Fibroblast of skin of left quadriceps (primary cell): ENCODE results near the gene CYP39A1.

Experiments used
- DNase-seq, 2 experiments: peaks; one replicate each; pipeline ENCODE4 v3.0.0-alpha.2; 2013; ENCODE audit warnings: low read depth in 2 of 2

The CYP39A1 gene

DNA sequence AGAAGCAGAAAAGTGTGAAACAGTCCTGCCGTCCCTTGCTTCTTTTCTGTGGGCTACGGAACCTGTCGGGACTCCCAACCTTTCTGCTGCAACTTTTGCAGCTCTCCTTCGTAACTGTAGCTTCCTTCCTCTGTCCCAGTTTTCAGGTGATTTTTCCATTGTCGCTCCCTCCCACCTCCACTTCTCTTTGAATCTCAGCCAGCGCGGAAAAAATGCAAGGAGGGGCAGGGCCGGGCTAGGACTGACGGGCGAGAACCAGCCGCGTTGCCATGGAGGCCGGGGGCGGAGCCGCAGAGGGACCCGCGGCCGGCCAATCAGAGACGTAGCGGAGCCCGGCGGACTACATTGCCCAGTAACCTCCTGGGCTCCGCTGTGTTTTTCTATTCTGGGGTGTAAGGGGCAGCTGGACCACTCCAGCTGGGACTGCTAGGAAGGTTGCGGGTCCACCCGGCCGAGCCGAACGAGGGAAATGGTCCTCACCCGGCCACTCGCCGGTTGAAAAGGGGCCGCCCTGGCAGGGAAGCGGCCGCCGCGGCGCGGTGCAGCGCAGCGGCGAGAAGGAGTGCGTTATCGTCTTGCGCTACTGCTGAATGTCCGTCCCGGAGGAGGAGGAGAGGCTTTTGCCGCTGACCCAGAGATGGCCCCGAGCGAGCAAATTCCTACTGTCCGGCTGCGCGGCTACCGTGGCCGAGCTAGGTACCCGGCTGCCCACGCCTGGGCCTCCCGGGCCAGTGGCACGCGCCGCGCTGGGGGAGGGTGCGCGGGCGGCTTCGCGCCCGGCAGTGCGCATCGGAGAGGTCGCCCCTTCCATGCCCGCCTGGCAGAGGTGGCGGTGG, at the start of gene CYP39A1, which contains the start of gene SLC25A27:
Gene CYP39A1, minus strand, starts transcription at position 216 of the 836 bp plus-strand sequence. CDS start 236 bp downstream, outside the sequence.
Gene SLC25A27, plus strand, starts transcription at position 373 of the 836 bp plus-strand sequence. Its CDS starts 218 bp downstream, at position 591.
- DNase-seq, result peak; percentile 15 to 33

GRCh38 chr6:46699970-46700369, 47.4 kb upstream of the CYP39A1 start:
- DNase-seq, result no peak

- DNase-seq, result no peak
Observed at GRCh38 chr6:46690911-46691451, 38.4 kb upstream of the CYP39A1 start.

DNA sequence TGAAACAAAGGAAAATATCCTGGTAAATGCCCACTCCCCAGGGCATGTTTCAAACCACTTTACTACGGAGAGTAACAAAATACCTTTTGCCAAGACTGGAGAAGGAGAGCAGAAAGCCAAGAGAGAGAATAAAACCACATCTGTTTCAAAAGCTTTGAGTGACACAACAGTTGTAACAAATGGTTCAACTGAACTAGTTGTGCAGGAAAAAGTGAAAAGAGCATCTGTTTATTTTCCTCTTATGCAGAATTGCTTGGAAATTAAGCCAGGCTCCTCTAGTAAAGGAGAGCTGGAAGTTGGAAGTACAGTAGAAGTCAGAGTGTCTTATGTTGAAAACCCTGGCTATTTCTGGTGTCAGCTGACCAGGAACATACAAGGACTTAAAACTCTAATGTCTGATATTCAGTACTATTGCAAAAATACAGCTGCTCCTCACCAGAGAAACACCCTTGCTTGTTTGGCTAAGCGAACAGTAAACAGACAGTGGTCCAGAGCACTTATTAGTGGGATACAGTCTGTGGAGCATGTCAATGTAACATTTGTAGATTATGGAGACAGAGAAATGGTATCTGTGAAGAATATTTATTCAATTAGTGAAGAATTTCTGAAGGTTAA, 37.6 kb upstream of the CYP39A1 start:
- DNase-seq, result no peak

DNA sequence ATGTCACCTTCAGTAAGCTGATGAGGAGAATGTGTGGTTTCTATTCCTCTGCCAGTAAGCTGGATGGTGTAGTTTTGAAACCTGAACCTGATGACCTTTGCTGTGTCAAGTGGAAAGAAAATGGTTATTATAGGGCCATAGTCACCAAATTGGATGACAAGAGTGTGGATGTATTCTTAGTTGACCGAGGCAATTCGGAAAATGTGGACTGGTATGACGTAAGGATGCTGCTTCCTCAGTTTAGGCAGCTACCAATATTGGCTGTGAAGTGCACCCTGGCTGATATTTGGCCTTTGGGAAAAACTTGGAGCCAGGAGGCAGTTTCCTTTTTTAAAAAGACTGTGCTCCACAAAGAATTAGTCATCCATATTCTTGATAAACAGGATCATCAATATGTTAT, 37.0 kb upstream of the CYP39A1 start:
- DNase-seq, result no peak

GRCh38 chr6:46688966-46689335, 36.3 kb upstream of the CYP39A1 start:
- no peak for DNase-seq

GRCh38 chr6:46688117-46688965, 35.7 kb upstream of the CYP39A1 start:
- DNase-seq, result no peak

- DNase-seq, result no peak
Observed at GRCh38 chr6:46687619-46688097, 35.0 kb upstream of the CYP39A1 start, which contains the start of gene TDRD6. Gene TDRD6, plus strand, starts transcription at chr6:46687885. Its CDS starts 244 bp downstream, at chr6:46688129.

DNA sequence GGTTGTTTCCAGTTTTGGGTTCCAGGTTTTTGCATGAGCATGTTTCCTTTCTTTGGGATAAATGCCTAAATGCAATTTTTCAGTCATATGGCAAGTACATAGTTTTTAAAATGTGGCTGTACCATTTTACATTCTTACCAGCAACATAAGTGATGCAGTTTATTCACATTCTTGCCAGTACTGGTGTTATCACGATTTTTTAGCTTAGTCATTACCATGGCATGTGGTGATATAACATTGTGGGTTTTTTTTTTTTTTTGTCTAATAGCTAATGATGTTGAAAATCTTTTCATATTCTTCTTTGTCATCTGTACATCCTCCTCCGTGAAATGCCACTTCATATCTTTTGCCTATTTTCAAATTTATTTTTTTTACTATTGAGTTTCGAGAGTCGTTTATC, 32.2 kb upstream of the CYP39A1 start:
- peak; percentile 0 to 2 for DNase-seq

DNA sequence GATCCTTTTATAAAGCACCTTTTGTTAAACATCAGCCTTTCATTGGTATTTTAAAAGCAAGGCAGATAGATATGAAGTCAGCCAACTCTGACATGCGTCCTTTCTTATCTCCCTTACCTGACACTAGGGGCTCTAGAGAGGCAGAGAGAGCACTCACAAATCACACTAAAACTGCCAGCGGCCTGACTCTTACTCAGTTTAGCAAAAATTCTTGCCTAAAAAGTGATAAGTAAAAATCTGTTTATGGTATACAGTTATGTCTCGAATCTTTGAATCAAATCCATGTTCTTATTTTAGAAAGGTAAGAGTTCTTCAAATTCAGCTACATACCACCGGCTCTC, 24.7 kb upstream of the CYP39A1 start:
- DNase-seq, result no peak

DNA sequence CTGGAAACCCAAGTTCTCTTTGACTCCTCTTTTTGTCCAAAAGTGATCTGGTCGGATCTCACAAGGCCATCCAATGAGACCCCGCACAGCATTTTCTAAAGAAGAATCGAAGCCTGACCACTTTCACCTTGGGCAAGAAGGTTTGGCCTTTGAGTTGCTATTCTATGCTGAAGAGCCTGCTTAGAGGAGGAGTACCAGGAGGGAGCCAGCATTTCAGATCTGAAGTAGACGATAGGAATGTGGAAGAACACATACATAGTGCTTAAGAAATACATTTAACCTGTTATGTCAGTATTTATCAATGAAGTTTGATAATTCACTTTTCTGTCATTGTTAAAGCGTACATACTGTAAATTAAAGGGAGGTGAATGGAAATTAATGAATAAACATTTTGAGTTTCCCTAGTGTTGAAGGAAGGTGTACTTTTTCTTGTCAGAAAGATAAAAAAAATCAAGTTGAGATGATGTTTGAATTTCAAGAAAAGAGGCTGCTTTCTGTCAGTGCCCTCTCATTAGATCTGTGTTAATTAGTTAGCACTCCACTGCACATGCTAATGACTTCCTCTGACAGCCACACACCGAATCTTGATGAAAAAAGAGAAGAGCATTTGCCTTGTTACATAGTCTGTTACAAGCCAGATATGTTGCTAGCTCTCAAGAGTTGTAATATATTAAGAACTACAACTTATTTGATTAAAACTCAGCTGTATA, 24.1 kb upstream of the CYP39A1 start:
- DNase-seq, result no peak

DNA sequence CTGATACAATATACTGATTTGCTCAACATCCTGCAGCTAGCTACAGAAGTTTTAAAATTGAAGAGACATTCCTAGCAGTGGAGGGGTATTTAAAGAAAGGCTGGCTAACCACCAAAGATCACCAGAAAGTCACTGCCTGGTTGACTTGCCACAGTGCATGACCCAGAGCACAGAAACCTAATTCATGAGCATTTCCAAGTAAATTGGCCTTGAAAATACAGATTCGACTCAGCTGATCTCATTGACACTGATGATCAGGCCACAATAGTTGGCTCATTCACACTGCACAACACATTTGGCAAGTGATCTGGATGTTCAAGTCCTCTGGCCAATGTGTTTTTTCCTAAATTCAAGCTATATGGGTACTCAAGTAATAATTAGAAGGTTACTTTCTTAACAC, 21.8 kb upstream of the CYP39A1 start:
- DNase-seq, result no peak

DNA sequence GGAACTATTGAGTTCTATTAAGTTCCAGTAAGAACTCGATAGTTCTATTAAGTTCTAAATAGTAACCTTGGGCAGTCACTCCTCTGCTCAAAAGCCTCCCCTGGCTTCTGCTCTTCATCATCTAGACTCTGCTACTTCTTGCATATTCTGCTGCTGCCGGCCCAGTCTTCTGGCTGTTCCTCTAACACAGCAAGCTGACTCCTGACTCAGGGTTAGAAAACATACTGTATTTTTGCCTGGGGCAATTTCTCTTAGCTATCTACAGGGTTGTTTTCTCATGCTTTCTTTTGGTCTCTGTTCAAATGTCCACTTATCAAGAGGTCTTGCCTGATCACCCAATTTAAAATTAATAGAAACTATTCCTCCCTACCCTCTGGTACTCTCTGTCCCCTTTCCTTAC, 14.8 kb upstream of the CYP39A1 start:
- no peak for DNase-seq

DNA sequence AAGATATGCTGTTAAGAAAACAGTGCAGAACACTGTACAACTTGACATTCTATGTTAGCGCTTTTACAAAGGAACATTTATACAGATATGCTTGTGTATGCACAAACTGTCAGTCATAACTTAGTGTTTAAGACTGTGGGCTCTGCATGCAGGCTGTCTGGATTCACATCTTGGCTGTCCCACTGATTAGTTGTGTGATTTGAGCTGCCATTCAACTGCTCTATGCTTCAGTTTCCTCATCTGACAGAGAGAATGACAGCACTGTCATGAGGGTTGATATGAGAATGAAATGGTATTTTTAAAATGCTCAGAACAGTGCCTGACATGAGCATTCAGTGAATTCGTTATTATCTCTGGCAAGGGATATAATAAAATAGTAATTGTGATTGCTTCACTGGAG, 8.9 kb upstream of the CYP39A1 start:
- DNase-seq, result no peak

DNA sequence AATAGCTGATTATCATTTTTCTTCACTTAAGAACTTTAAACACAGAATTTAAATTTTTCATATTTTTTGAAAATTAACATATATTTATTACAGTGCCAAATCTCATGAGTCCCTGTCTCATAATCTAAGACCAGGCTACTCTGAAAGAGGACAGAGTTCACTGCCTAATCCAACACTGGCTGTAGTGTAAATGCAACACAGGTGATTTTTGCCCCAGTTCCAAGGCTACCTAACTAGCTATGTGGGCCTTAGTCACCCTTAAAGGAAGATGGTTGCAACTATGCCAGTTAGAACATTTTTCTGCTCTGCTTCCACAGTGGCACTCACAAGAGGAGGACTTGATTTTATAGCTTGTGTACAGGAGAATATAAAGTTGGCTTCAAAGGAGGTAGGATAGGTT, 5.0 kb upstream of the CYP39A1 start:
- no peak for DNase-seq

GRCh38 chr6:46655803-46656202, 3.2 kb upstream of the CYP39A1 start:
- no peak for DNase-seq

GRCh38 chr6:46653439-46654195, 999 bp upstream of the CYP39A1 start:
- DNase-seq, result no peak

DNA sequence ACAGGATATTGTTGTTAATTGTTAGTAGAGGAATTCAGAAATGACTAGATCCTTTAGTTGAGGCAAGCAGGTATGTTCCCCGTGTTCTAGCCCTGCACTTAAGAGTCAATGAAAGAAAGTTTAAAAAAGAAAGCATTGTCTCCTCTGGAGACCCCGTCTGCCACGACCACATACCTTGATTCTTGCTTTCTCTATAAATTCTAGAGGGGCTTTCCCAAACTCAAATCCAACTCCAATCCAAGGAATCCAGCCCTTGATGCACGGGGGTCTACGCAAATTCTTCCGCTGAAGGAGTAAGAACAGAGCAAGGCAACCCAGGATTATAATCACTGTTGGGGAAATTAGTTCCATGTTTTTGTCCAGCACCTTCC, 401 bp downstream of the CYP39A1 start:
- no peak for DNase-seq

DNA sequence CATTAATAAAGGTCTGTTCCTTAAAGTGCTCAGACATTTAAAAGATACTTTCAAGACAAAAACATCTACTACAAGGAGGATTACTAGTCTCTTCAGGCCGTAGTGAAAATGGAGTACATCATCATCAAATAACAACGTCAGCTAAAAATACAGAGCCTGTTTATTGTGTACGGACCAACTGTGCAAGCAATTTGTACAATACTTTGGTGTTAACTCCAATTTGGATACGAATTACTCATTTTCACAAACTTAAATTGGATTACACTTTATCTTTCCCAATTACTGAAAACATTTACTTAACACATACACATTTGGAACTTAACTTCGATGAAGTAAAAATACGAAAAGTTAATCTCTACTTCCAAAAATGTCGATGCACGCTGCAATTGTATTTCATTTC, 802 bp downstream of the CYP39A1 start:
- DNase-seq, result no peak

GRCh38 chr6:46651006-46651405, 1.6 kb downstream of the CYP39A1 start:
- DNase-seq, result no peak
